ENCODE results near the gene TRPM3. TPM values are rescaled to one million over a fixed set of nuclear protein-coding genes. Genes with fewer than 3 reads are reported as not detected.

TRPM3 gene
- total and polyA plus RNA-seq, 2 of the 8 experiments (the other 6 are each of a cell fraction or from before 2014, with no cell fraction given) = 2.4 to 10.9 TPM

DNA sequence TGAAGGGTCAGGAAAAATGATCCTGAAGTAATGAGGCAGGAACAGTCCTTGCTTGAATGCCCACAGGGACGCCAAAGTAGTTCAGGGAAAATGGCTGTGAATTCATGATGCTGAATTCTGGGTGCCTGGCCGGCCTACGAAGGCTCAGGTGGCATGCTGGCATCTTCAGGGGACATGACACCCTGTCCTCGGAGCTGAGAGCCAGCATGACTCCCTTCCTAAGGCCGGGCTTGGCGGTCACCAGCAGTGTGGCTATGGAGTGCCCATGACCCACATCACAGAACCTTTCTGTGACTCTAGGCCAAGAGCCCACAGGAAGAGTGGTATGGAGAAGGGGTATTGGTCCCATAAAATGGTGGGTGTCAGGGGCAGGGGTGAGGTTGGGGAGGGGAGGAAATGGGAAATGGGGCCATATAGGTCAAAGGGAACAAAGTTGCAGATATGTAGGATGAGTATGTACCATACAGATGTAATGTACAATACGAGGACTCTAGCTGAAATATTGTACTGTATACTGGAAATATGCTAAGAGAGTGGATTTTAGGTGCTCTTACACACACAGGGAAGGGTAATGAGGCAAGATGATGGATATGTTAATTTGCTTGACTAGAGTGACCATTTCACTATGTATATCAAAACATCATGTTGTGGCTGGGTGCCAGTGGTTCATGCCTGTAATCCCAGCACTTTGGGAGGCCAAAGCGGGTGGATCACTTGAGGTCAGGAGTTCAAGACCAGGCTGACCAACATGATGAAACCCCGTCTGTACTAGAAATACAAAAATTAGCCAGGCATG lies 504.2 kb downstream of the TRPM3 start (continued):
- TF ChIP-seq BRCA1 (IDR thresholded peaks at IDR 0.05; ENCODE audit: low read depth, low read length) (no peak), SUZ12 (IDR thresholded peaks at IDR 0.05; ENCODE audit: low read length) (no peak), BCL11A (IDR thresholded peaks at IDR 0.05; ENCODE audit: low read depth in 2 of 2, low read length in 2 of 2) (no peak), RXRA (IDR thresholded peaks at IDR 0.05; ENCODE audit: insufficient read depth, low read depth, low read length) (no peak), SP2 (IDR thresholded peaks at IDR 0.05; ENCODE audit: low read length) (no peak)

Data from H1 (cell line).